GM19324 (cell line): ENCODE data around the gene TTC17.
"Not testable (repeated sequence)": the region's sequence is repeated elsewhere in the genome, so short reads cannot be mapped to it uniquely, and the experiment has no call there.

Experiments used
- ATAC-seq: cut with Tn5 transposase; IDR thresholded peaks from one replicate; pipeline ENCODE4 v1.9.1; 2021; ENCODE audit warnings: mild to moderate bottlenecking, moderate library complexity; ENCODE audit not compliant: unreplicated experiment, low FRiP score

Gene TTC17

DNA sequence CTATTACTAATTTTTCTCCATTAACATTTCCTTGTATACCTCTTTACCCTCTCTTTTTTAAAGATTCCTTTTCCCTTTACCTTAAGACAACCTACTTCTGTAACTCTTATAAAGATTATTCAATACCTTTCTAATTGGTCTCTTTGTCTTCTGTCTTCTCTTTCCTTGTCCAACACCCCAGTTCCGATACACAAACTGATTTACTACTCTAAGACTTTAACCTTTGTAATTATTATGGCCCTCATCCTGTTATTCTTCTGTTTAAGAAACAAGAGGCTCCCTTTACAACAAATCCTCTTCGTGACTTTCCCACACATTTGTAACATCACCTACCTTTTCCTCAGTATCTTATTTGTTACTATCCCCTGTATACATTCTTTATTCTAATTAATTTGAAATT lies 81.8 kb downstream of the TTC17 start:
- ATAC-seq = no peak

DNA sequence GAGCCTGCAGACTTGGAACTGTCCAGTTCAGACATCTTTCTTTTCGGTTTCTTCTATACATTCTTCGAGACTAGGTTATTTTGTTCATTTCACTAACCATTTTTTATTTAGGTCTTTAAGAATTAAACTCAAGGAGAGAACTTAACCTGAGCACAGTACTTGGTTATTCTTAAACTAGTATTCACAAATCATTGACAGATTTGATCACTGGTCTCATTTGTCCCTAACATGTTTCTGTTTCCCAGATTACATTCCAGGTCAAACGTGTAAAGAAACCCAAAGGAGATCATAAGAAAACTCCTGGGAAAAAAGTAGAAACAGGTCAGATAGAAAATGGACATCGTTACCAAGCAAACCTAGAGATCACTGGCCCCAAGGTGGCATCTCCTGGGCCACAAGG lies 85.1 kb downstream of the TTC17 start:
- ATAC-seq = no peak

GRCh38 chr11:43447151-43447550 lies 88.4 kb downstream of the TTC17 start:
- ATAC-seq = no peak

DNA sequence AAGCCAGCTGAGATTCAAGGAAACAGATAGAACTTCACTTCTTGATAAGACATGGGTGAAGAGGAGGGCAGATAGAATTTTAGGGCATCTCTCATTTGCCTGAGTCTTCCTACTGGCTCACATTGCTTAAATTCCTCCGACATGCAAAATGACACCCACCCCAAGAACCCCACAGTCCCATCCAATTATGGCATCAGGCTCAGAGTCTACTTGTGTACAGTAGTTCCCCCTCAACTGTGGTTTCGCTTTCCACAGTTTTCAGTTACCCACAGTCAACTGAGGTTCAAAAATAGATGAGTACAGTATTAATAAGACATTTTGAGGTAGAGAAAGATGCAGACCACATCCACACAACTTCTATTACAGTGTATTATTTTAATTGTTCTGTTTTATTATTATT lies 99.8 kb downstream of the TTC17 start:
- ATAC-seq = no peak

DNA sequence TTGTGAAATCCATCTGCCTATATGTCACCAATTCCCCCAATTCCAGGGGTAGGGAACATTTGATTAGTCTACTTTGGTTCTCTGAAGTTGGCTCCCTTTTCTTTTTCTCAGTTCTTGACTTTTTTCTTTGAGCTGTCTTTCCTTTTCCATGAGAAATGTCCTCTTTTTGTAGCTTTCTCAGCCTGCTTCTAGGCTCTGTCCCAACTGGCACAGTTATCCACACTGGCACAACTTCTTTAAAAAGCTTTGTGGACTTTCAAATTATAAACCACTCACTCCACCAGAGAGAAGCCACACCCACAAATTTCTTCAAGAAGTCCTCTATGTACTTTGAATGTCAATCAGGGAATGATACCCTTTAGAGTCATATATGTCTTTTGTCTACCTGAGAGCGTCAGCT lies 100.5 kb downstream of the TTC17 start:
- no peak for ATAC-seq

DNA sequence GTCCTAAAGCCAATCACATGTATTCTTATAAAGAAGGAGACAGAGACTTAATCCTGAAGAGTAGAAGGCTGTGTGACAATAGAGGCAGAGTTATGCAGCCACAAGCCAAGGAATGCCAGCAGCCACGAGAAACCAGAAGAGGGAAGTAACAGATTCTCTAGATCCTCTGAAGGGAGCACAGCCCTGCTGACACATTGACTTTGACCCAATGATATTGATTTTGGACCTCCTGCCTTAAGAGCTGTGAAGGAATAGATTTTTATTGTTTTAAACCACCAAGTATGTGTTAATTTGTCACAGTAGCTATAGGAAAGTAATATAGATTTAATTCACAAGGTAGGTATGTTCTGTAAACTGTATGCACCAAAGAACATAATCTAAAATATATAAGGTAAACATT lies 103.6 kb downstream of the TTC17 start:
- no peak for ATAC-seq

DNA sequence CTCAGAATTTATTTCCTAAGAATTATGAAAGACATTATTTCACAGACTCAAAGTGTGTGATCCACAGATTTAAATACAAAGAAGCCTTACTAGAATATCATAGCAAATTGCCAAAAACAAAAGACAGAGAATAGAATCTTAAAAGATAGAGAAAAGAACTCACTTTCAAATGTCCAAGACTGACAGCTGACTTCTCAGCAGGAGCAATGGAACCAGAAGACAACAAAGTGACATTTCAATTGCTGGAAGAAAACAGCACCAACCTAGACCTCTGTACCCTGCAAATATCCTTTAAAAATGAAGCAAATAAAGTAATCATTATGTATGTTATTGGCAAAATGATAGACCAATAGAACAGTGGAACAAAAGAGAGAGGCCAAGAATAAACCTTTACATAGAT lies 109.2 kb downstream of the TTC17 start:
- no peak for ATAC-seq

- ATAC-seq = not testable (repeated sequence)
Observed at GRCh38 chr11:43477491-43477890, 118.8 kb downstream of the TTC17 start.

DNA sequence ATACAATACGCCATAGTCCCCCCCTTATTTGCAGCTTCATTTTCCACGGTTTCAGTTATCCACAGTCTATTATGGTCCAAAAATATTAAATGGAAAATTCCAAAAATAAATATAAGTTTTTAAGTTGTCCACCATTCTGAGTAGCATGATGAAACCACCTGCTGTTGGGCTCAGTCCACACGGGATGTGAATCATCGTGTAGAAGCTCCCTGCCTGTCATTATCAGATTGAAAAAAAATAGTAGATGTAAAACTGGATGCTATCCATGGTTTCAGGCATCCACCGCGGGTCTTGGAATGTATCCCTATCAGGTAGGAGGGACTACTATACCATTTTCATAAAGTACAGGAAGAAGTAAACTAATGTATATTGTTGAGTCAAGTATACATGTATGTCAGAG lies 127.4 kb downstream of the TTC17 start:
- no peak for ATAC-seq

GRCh38 chr11:43489869-43490465 lies 131.2 kb downstream of the TTC17 start:
- ATAC-seq = no peak

GRCh38 chr11:43492701-43493100 lies 134.0 kb downstream of the TTC17 start:
- no peak for ATAC-seq

DNA sequence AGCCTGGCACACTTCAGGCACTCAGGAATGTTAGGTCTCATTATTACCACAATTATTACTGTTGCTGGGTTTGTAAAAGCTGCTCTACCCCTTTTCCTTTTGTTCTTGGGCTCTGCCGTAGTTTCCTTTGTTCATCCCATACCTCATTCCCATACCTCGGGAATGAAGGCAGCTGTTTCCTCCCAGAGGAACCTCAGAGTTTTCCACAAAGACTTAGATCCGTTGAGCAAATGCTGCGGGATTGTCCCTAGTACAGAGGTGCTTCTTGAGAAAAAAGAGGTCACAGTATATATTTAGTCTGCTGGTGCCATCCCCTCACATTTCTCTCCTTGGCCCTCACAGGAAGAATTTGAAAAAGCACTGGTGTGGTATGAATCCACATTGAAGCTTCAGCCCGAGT lies 134.7 kb downstream of the TTC17 start:
- no peak for ATAC-seq

DNA sequence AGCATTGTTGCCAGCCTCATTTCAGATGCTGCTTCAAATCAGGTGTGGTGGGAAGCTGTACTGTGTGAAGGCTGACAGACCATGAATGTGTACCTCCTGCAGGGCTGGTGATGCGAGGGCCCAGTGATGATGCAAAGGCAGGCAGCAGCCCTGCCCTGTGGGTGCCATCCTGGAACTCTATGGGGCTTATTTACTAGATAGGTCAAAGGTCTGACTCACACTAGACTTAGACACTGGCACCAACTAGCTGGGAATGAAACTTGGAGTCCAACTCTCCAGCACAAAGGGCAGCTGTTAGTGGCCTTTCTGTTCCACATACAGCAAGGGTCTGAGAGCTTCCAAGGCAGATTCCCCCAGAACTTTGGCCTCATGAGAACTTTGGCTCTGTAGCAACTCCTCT lies 138.4 kb downstream of the TTC17 start:
- no peak for ATAC-seq

DNA sequence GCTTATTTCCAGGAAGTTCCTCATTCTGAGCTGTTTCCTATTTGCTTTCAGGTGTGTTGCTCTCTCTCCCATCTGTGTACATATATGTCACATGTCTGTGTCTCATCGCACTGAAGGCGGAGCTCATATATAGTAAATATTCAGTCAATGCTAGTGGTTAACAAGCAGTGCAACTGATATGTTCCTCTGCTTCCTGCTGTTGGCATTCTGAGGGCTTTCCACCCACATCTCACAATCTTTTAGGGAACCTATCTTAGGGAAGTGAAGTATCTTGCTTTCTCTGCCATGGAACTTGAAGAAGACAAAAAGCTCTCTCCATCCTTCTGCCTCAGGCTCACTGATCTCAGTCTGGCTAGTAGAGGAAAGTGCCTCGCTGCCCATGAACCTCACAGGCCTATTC lies 139.8 kb downstream of the TTC17 start:
- no peak for ATAC-seq

DNA sequence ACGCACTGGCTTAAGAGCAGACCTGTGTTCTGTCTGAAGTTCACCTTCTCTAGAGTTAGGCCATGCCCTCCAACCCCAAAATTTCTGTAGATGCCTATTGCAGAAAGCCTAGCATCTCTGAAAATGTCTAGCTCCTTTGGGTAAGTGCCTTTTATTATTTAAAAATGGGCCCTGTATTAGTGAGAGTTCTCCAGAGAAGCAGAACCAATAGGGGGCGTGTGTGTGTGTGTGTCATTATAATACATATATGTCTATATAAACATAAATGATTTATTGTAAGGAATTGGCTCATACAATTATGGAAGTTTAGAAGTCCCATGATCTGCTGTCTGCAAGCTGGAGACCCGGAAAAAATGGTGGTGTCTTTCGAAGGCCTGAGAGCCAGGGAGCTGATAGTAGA lies 144.7 kb downstream of the TTC17 start:
- ATAC-seq = no peak

DNA sequence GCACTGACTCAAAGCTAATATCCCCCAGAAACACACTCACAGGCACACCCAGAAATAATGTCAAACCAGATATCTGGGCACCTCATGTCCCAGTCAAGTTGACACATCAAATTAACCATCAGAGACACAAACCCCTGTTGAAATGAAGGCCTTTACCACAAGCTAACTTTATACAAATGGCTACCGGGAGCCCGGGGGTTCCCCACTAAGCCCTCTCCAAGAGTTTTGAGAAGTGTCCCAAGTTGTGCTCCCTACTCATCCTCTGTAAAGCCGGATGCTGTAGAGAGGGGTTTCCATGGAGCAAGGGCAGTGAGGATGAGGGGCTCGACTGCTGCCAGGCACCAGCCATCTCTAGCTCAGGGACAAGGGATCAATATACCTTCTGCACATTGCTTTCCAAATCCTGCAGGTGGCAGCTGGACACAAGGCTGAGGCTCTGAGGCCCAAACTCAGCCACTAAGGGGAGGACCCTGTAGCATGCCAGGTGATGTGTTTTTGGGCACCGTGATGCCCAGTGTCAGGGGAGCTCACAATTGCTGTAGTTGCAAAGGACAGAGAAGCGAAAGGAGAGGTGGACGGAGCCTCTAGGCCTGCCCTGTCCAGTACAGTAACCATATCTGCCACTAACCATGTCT lies 145.7 kb downstream of the TTC17 start:
- ATAC-seq = no peak

GRCh38 chr11:43505171-43505570 lies 146.5 kb downstream of the TTC17 start:
- ATAC-seq = no peak

DNA sequence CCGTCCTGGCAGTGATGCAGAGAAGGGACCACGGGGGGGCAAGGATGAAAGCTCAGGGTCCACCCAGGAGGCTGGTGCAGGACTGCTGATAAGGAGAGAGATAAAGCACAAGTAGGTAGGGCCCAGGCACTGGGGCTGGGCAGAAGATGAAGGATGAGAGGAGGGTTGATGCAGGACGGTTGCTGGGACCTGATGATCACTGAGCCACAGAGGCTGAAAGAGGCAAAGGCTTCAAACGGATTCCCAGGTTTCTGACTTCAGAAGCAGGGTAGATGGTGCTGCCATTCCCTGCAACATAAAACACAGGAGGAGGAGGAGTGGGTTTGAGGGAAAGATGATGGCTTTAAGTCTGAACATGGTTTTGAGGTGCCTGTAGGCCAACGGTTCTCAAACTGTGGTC lies 148.5 kb downstream of the TTC17 start:
- ATAC-seq = no peak

GRCh38 chr11:43508511-43508918 lies 149.8 kb downstream of the TTC17 start:
- ATAC-seq = no peak

GRCh38 chr11:43511959-43512358 lies 153.2 kb downstream of the TTC17 start:
- ATAC-seq = no peak

DNA sequence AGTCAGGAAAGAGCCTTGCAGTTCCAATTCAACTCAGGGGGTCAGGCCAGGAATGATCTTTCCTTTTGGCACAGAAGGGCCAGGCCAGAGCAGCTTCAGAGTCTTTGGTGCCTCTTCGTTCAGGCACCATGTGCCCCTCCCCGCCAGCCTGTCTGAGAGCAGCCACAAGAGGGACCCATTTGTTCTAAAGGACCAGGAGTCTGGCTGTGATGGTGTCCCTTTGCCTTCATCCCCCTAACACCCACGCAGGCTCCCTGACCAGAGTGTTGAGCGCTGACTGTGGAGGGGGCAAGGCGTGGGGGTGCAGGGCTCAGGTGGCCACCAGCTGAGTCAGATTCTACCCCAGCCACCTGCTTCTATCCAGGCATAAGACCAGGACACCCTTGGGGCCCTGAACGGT lies 156.4 kb downstream of the TTC17 start:
- ATAC-seq = no peak

GRCh38 chr11:43516316-43516850 lies 157.7 kb downstream of the TTC17 start:
- ATAC-seq = no peak
